Keratinocyte (primary cell): ENCODE results near the gene LST1. TPM values are rescaled to one million over a fixed set of nuclear protein-coding genes. Genes with fewer than 3 reads are reported as not detected.

ENCODE experiments used
- DNase-seq: peaks from one replicate; pipeline ENCODE4 v3.0.0-alpha.2; 2011; ENCODE audit warnings: low read depth, missing footprints, low spot score
- FAIRE-seq: peaks from 2 replicates; lab custom pipeline; 2011; peaks lifted over from hg19 to GRCh38; lab: Jason Lieb, UNC
- H2AFZ ChIP-seq: 2 replicates; pipeline ENCODE4 v1.6.0; 2012; ENCODE audit warnings: low read length, control low read depth, inconsistent platforms; ENCODE audit not compliant: control insufficient read depth
- H3K27ac ChIP-seq: 2 replicates; pipeline ENCODE4 v1.5.1; 2011; ENCODE audit warnings: low read length; ENCODE audit not compliant: control insufficient read depth, insufficient read depth
- H3K27me3 ChIP-seq: 3 replicates; pipeline ENCODE4 v1.6.0; 2011; ENCODE audit warnings: low read length; ENCODE audit not compliant: control insufficient read depth, insufficient read depth; ENCODE audit errors: extremely low read depth
- H3K36me3 ChIP-seq, 2 experiments: 2 replicates in 1 of 2; 3 replicates in 1 of 2; pipeline ENCODE4 v1.5.1; 2011; ENCODE audit warnings: low read length in 2 of 2, mild to moderate bottlenecking in 1 of 2; ENCODE audit not compliant: control insufficient read depth in 2 of 2, insufficient read depth in 2 of 2; ENCODE audit errors: extremely low read depth in 1 of 2
- H3K4me1 ChIP-seq: 3 replicates; pipeline ENCODE4 v1.5.1; 2011; ENCODE audit warnings: low read length; ENCODE audit not compliant: control insufficient read depth, insufficient read depth; ENCODE audit errors: extremely low read depth
- H3K4me2 ChIP-seq: 3 replicates; pipeline ENCODE4 v1.6.0; 2011; ENCODE audit warnings: low read depth, low read length; ENCODE audit not compliant: control insufficient read depth, insufficient read depth; ENCODE audit errors: extremely low read depth
- H3K4me3 ChIP-seq, 3 experiments: fragments of 200-600 bp in 1 of 3; sonication (generic) in 1 of 3; 2 replicates in 2 of 3; 3 replicates in 1 of 3; pipeline ENCODE4 v1.5.1; 2011 to 2016; ENCODE audit warnings: low read length in 3 of 3, mild to moderate bottlenecking in 3 of 3, control low read depth in 2 of 3, inconsistent platforms in 1 of 3, low read depth in 1 of 3, mixed read lengths in 1 of 3, mixed run types in 1 of 3, moderate library complexity in 1 of 3; ENCODE audit not compliant: control insufficient read depth in 2 of 3, insufficient read depth in 2 of 3; ENCODE audit errors: extremely low read depth in 1 of 3
- H3K79me2 ChIP-seq: 2 replicates; pipeline ENCODE4 v1.6.0; 2012; ENCODE audit warnings: low read length; ENCODE audit not compliant: control insufficient read depth, insufficient read depth
- H3K9ac ChIP-seq: 3 replicates; pipeline ENCODE4 v1.6.0; 2011; ENCODE audit warnings: low read length; ENCODE audit not compliant: control insufficient read depth, insufficient read depth; ENCODE audit errors: extremely low read depth
- H3K9me1 ChIP-seq: 3 replicates; pipeline ENCODE4 v1.6.0; 2011; ENCODE audit warnings: low read length; ENCODE audit not compliant: control insufficient read depth, insufficient read depth; ENCODE audit errors: extremely low read depth
- H3K9me3 ChIP-seq: 2 replicates; pipeline ENCODE4 v1.5.1; 2012; ENCODE audit warnings: low read depth, low read length; ENCODE audit not compliant: control insufficient read depth
- H4K20me1 ChIP-seq: 3 replicates; pipeline ENCODE4 v1.6.0; 2011; ENCODE audit warnings: low read length; ENCODE audit not compliant: control insufficient read depth, insufficient read depth; ENCODE audit errors: extremely low read depth
- CTCF ChIP-seq, 3 experiments: IDR thresholded peaks in 1 of 3; conservative IDR thresholded peaks in 1 of 3; optimal IDR thresholded peaks in 1 of 3; 2 replicates in 2 of 3; 3 replicates in 1 of 3; pipeline versions ENCODE3 to v1.5.1; 2011; ENCODE audit warnings: low read length in 3 of 3, mild to moderate bottlenecking in 3 of 3, moderate library complexity in 2 of 3, control low read depth in 1 of 3, inconsistent platforms in 1 of 3; ENCODE audit not compliant: insufficient read depth in 2 of 3; ENCODE audit errors: extremely low read depth in 1 of 3
- EZH2 ChIP-seq: IDR thresholded peaks from one replicate; pipeline ENCODE4 v1.6.1; 2012; ENCODE audit warnings: inconsistent platforms, mild to moderate bottlenecking, low read length, moderate library complexity
- dilution Hi-C: fragments of 300-500 bp; cut with MboI; formaldehyde crosslinking; loops from one replicate; pipeline ENCODE4 v1.7.0; 2020; ENCODE audit warnings: low sequenced_read_pairs; ENCODE audit not compliant: extremely low pct_ligation_motif_present
- polyA plus RNA-seq, 5 experiments: library from polyadenylated mRNA; depleted of rRNA in 3 of 5; stranded (reverse) in 3 of 5; stranded (forward) in 1 of 5; unstranded in 1 of 5; fragments of >200 nt; gene quantifications; 1 replicate in 1 of 5; 2 replicates in 3 of 5; 3 replicates in 1 of 5; pipeline versions ENCODE4 v1.2.1 to v1.2.3, GENCODE V29; 2011 to 2012; ENCODE audit warnings: missing spikeins in 2 of 5, low read depth in 1 of 5, low replicate concordance in 1 of 5

Gene LST1
- polyA plus RNA-seq, 1 donor (not counting 4 experiments of a cell fraction or from before 2014, with no cell fraction given) = not detected

- Histone ChIP-seq H3K9me1 (no peaks in the 10 kb centered on the region), H3K9me3 (no peaks in the 10 kb centered on the region), H3K4me2 (peak overlapping the region; percentile 98), H2AFZ (peak overlapping the region; percentile 33), H3K4me3 (peak overlapping the region; percentile 55 to 86 (median 85)), H3K27me3 (no peaks in the 10 kb centered on the region), H3K9ac (peak overlapping the region; percentile 89), H3K27ac (peak overlapping the region; percentile 86), H3K4me1 (peaks cover 13% of the 10 kb centered on the region), H4K20me1 (no peaks in the 10 kb centered on the region), H3K36me3 (peaks cover 13% of the 10 kb centered on the region in 2 experiments), H3K79me2 (peaks cover 15% of the 10 kb centered on the region)
- TF ChIP-seq EZH2 = no peak
- no peak for TF ChIP-seq CTCF (optimal IDR thresholded peaks at IDR 0.05 in 1 of 3, IDR thresholded peaks at IDR 0.05 in 1 of 3, conservative IDR thresholded peaks at IDR 0.05 in 1 of 3; ENCODE audit: extremely low read depth in 1 of 3, insufficient read depth in 2 of 3, low read length in 3 of 3)
- dilution Hi-C loops = no loop called here
- DNase-seq (no peak), FAIRE-seq (no peak)
Measured at GRCh38 chr6:31547727-31548543, 38.1 kb upstream of the LST1 start.

- Histone ChIP-seq H3K4me2 (peak overlapping the region; percentile 98), H3K9me3 (no peaks in the 10 kb centered on the region), H3K9me1 (no peaks in the 10 kb centered on the region), H3K4me3 (peak overlapping the region in 1 of 3 experiments; percentile 55), H3K36me3 (peaks cover 13% of the 10 kb centered on the region in 2 experiments), H3K9ac (peak overlapping the region; percentile 89), H2AFZ (no peak overlapping the region), H3K27ac (peak overlapping the region; percentile 86), H3K79me2 (peaks cover 15% of the 10 kb centered on the region), H4K20me1 (no peaks in the 10 kb centered on the region), H3K27me3 (no peaks in the 10 kb centered on the region), H3K4me1 (peaks cover 11% of the 10 kb centered on the region)
- dilution Hi-C loops = no loop called here
- no peak for DNase-seq
- no peak for FAIRE-seq
- TF ChIP-seq EZH2 = no peak
- no peak for TF ChIP-seq CTCF (optimal IDR thresholded peaks at IDR 0.05 in 1 of 3, IDR thresholded peaks at IDR 0.05 in 1 of 3, conservative IDR thresholded peaks at IDR 0.05 in 1 of 3; ENCODE audit: extremely low read depth in 1 of 3, insufficient read depth in 2 of 3, low read length in 3 of 3)
Measured at GRCh38 chr6:31548544-31548873, 37.6 kb upstream of the LST1 start.
